Measurements from ENCODE around the gene SIRT2. TPM values are rescaled to one million over a fixed set of nuclear protein-coding genes. Genes with fewer than 3 reads are reported as not detected.

Gene SIRT2
- total and polyA plus RNA-seq, 2 of the 13 experiments (the other 11 are each of a cell fraction or from before 2014, with no cell fraction given): 22.3 to 26.1 TPM

DNA sequence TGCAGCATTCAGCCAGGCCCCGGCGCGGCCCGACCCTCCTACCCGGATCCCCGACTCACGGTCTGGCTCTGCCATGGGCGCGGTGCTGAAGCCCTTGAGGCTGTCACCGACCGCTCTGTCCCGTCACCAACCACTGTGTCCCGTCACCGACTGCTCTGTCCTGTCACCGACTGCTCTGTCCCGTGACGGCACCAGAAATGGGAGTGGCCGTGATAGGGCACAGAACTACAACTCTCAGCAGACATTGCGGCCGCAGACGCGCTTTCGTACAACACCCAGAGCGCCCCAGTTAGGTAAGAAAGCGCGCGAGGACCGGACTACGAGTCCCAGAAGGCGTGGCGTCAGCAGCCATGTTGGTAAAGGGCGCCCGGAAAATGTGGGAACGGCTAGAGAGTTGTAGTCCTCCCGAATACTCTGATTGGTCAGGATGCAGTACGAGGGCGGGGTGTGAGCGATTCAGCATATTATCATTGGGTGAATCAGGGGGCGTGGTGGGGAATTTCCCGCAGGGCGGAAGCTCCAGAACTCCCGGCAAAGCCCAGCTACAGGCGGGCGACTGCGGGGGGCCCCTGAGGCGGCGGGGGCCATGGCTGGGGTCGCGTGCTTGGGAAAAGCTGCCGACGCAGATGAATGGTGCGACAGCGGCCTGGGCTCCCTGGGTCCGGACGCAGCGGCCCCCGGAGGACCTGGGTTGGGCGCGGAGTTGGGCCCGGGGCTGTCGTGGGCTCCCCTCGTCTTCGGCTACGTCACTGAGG, at the start of gene SIRT2, which contains the start of gene NFKBIB (continued):
- peak; percentile 85 for TF ChIP-seq KDM2A (CRISPR knock-in tag; IDR thresholded peaks at IDR 0.05; ENCODE audit: borderline replicate concordance, low read depth)
- TF ChIP-seq KDM5A (IDR thresholded peaks at IDR 0.05; ENCODE audit: borderline replicate concordance, low read length): no peak
- peak; percentile 98 for TF ChIP-seq SP2 (CRISPR knock-in tag; IDR thresholded peaks at IDR 0.05)
- peak; percentile 99 for TF ChIP-seq THAP11 (CRISPR knock-in tag; IDR thresholded peaks at IDR 0.05)
- TF ChIP-seq E2F2 (CRISPR knock-in tag; IDR thresholded peaks at IDR 0.05; ENCODE audit: borderline replicate concordance): no peak
- TF ChIP-seq SKI (IDR thresholded peaks at IDR 0.05; ENCODE audit: partially characterized antibody): peak; percentile 6
- no peak for TF ChIP-seq BRCA1 (CRISPR knock-in tag; IDR thresholded peaks at IDR 0.05)
- TF ChIP-seq, protein P1, sequence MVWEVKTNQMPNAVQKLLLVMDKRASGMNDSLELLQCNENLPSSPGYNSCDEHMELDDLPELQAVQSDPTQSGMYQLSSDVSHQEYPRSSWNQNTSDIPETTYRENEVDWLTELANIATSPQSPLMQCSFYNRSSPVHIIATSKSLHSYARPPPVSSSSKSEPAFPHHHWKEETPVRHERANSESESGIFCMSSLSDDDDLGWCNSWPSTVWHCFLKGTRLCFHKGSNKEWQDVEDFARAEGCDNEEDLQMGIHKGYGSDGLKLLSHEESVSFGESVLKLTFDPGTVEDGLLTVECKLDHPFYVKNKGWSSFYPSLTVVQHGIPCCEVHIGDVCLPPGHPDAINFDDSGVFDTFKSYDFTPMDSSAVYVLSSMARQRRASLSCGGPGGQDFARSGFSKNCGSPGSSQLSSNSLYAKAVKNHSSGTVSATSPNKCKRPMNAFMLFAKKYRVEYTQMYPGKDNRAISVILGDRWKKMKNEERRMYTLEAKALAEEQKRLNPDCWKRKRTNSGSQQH (CRISPR knock-in tag; IDR thresholded peaks at IDR 0.05; ENCODE audit: low read depth): peak; percentile 66
- no peak for TF ChIP-seq SMAD9 (CRISPR knock-in tag; IDR thresholded peaks at IDR 0.05)
- no peak for TF ChIP-seq RFX3 (CRISPR knock-in tag; IDR thresholded peaks at IDR 0.05)
- TF ChIP-seq PHB2 (IDR thresholded peaks at IDR 0.05; ENCODE audit: partially characterized antibody): no peak
- TF ChIP-seq, protein P2, sequence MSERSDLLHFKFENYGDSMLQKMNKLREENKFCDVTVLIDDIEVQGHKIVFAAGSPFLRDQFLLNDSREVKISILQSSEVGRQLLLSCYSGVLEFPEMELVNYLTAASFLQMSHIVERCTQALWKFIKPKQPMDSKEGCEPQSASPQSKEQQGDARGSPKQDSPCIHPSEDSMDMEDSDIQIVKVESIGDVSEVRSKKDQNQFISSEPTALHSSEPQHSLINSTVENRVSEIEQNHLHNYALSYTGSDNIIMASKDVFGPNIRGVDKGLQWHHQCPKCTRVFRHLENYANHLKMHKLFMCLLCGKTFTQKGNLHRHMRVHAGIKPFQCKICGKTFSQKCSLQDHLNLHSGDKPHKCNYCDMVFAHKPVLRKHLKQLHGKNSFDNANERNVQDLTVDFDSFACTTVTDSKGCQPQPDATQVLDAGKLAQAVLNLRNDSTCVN (CRISPR knock-in tag; IDR thresholded peaks at IDR 0.05; ENCODE audit: borderline replicate concordance): no peak; the same call in 1 of the 2 replicates
- TF ChIP-seq TIGD3 (CRISPR knock-in tag; IDR thresholded peaks at IDR 0.05; ENCODE audit: borderline replicate concordance): no peak
- TF ChIP-seq, protein P3, sequence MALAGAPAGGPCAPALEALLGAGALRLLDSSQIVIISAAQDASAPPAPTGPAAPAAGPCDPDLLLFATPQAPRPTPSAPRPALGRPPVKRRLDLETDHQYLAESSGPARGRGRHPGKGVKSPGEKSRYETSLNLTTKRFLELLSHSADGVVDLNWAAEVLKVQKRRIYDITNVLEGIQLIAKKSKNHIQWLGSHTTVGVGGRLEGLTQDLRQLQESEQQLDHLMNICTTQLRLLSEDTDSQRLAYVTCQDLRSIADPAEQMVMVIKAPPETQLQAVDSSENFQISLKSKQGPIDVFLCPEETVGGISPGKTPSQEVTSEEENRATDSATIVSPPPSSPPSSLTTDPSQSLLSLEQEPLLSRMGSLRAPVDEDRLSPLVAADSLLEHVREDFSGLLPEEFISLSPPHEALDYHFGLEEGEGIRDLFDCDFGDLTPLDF (CRISPR knock-in tag; IDR thresholded peaks at IDR 0.05): peak; percentile 89
- no peak; the same call in 1 of the 2 replicates for TF ChIP-seq TARDBP (CRISPR knock-in tag; IDR thresholded peaks at IDR 0.05)
- peak; percentile 87 for TF ChIP-seq ZNF225 (CRISPR knock-in tag; IDR thresholded peaks at IDR 0.05)
- peak; percentile 71; the same call in 1 of the 2 replicates for TF ChIP-seq ZFP1 (CRISPR knock-in tag; IDR thresholded peaks at IDR 0.05)
- TF ChIP-seq ERF (CRISPR knock-in tag; IDR thresholded peaks at IDR 0.05): peak; percentile 62; the same call in 1 of the 2 replicates
- no peak for TF ChIP-seq GTF2F1 (IDR thresholded peaks at IDR 0.05; ENCODE audit: low read length)
- no peak for TF ChIP-seq NCOR1 (IDR thresholded peaks at IDR 0.05; ENCODE audit: borderline replicate concordance, low read length)
- peak; percentile 39; the same call in 1 of the 2 replicates for TF ChIP-seq TFE3 (CRISPR knock-in tag; IDR thresholded peaks at IDR 0.05)
- TF ChIP-seq ZFP82 (CRISPR knock-in tag; IDR thresholded peaks at IDR 0.05; ENCODE audit: borderline replicate concordance): peak; percentile 19; the same call in 1 of the 2 replicates
- 0 out of 2 replicates have a peak, but pooled peaks have one; percentile 33 for TF ChIP-seq ZBTB38 (CRISPR knock-in tag; IDR thresholded peaks at IDR 0.05)

Measured in HepG2 (cell line).